K562 (cell line): Measurements from ENCODE around the gene KASH5.

Experiments used
- CTCF ChIP-seq, 3 experiments: IDR thresholded peaks in 2 of 3; conservative IDR thresholded peaks in 1 of 3; 2 replicates each; pipeline ENCODE4 v1.5.1; 2011 to 2012; ENCODE audit warnings: low read length in 3 of 3, mild to moderate bottlenecking in 3 of 3, control low read depth in 2 of 3, improper control_type of control experiment in 1 of 3, inconsistent platforms in 1 of 3, low read depth in 1 of 3, mixed read lengths in 1 of 3, moderate library complexity in 1 of 3; ENCODE audit not compliant: insufficient read depth in 2 of 3
- EP300 ChIP-seq: IDR thresholded peaks from 2 replicates; pipeline ENCODE4 v1.6.1; 2012; ENCODE audit warnings: low read length, improper control_type of control experiment
- HDAC2 ChIP-seq: fragments of 450-650 bp; IDR thresholded peaks from 2 replicates; pipeline ENCODE4 v1.6.1; 2016; ENCODE audit warnings: mild to moderate bottlenecking
- PHF21A ChIP-seq: fragments of 450-650 bp; IDR thresholded peaks from 2 replicates; pipeline ENCODE4 v1.6.1; 2017; ENCODE audit warnings: low read depth, borderline replicate concordance
- POLR2AphosphoS5 ChIP-seq: IDR thresholded peaks from 2 replicates; pipeline ENCODE4 v1.6.1; 2011; ENCODE audit warnings: mild to moderate bottlenecking, low read depth, low read length, moderate library complexity; ENCODE audit not compliant: control insufficient read depth, insufficient read depth
- RHOXF2B ChIP-seq: fragments of 250-450 bp; sonication (Bioruptor Pico); conservative IDR thresholded peaks from 2 replicates; pipeline ENCODE4 v1.5.1; 2021
- SMC3 ChIP-seq: conservative IDR thresholded peaks from 2 replicates; pipeline ENCODE4 v1.6.1; 2011; ENCODE audit warnings: low read depth, low read length, improper control_type of control experiment; ENCODE audit not compliant: insufficient read depth
- SPI1 ChIP-seq: IDR thresholded peaks from 2 replicates; pipeline ENCODE4 v1.6.1; 2011; ENCODE audit warnings: low read depth, low read length, control low read depth, borderline replicate concordance
- YY1 ChIP-seq, 3 experiments: IDR thresholded peaks; 2 replicates each; pipeline ENCODE4 v1.6.1; 2011; ENCODE audit warnings: low read length in 2 of 3, mild to moderate bottlenecking in 2 of 3, moderate library complexity in 2 of 3, borderline replicate concordance in 1 of 3, control low read depth in 1 of 3, low read depth in 1 of 3; ENCODE audit not compliant: insufficient read depth in 3 of 3, insufficient replicate concordance in 2 of 3, control insufficient read depth in 1 of 3, insufficient read length in 1 of 3; ENCODE audit errors: extremely low read depth in 1 of 3
- ZNF133 ChIP-seq: fragments of 250-450 bp; sonication (Bioruptor Pico); IDR thresholded peaks from 2 replicates; pipeline ENCODE4 v1.4.0; 2020; ENCODE audit warnings: mild to moderate bottlenecking
- ZNF699 ChIP-seq: fragments of 250-450 bp; sonication (Bioruptor Pico); IDR thresholded peaks from 2 replicates; pipeline ENCODE4 v1.8.0; 2021; ENCODE audit warnings: mild to moderate bottlenecking, moderate library complexity; ENCODE audit not compliant: insufficient replicate concordance
- TF ChIP-seq, protein P1 (sequence below): fragments of 250-450 bp; sonication (Bioruptor Pico); IDR thresholded peaks from 2 replicates; pipeline ENCODE4 v1.8.0; 2022; ENCODE audit warnings: moderate library complexity, mild to moderate bottlenecking, inconsistent platforms

DNA sequence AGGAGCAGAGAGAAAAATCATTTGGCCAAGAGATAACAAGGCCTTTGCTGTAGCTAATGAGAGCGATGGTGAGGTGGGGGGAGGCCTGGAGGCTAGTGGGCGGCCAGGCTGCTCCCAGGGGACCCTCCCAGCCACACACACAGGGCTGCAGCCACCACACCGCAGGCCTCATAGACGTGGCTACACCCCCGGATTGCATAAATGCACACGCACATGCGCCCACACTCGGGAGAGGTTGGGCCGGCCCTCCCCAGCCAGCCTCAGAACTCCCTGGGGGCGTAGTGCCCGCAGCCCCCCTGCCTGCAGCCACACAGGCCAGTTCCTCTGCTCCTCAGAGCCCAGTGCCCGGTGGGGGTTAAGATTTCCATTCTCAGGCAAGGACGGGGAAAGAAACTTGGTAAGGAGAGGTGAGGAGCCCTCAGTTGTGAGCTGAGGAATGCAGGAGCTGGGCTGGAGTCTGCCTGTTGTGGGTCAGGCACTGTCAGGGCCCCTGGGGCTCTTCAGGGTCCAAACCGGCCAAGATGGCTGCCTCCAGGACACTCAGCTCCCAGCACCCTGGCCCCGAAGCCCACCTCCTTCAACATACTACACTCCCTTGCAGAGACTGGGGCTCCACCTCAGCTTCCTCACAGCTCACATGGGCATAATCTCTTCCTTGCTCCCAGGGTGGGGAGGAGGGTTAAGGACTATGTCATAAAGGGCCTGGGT lies 27.2 kb downstream of the KASH5 start:
- TF ChIP-seq POLR2AphosphoS5 = no peak
- no peak for TF ChIP-seq ZNF133 (CRISPR knock-in tag)
- TF ChIP-seq, protein P1, sequence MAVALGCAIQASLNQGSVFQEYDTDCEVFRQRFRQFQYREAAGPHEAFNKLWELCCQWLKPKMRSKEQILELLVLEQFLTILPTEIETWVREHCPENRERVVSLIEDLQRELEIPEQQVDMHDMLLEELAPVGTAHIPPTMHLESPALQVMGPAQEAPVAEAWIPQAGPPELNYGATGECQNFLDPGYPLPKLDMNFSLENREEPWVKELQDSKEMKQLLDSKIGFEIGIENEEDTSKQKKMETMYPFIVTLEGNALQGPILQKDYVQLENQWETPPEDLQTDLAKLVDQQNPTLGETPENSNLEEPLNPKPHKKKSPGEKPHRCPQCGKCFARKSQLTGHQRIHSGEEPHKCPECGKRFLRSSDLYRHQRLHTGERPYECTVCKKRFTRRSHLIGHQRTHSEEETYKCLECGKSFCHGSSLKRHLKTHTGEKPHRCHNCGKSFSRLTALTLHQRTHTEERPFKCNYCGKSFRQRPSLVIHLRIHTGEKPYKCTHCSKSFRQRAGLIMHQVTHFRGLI (CRISPR knock-in tag) = no peak
- no peak for TF ChIP-seq HDAC2
- TF ChIP-seq PHF21A = no peak
- TF ChIP-seq YY1 (IDR thresholded peaks at IDR 0.05; ENCODE audit: borderline replicate concordance in 1 of 3, control insufficient read depth in 1 of 3, extremely low read depth in 1 of 3, insufficient read depth in 3 of 3, insufficient read length in 1 of 3, insufficient replicate concordance in 2 of 3, low read depth in 1 of 3, low read length in 2 of 3) = peak in 1 of 3 experiments; percentile 54
- TF ChIP-seq CTCF (IDR thresholded peaks at IDR 0.05 in 2 of 3, conservative IDR thresholded peaks at IDR 0.05 in 1 of 3; ENCODE audit: insufficient read depth in 2 of 3, low read depth in 1 of 3, low read length in 3 of 3) = no peak
- no peak for TF ChIP-seq RHOXF2B
- no peak for TF ChIP-seq SPI1
- no peak for TF ChIP-seq EP300
- no peak for TF ChIP-seq ZNF699 (CRISPR knock-in tag)
- TF ChIP-seq SMC3 = no peak
